B cell (primary cell): ENCODE data around the gene NCAM1. TPM values are rescaled to one million over a fixed set of nuclear protein-coding genes. Genes with fewer than 3 reads are reported as not detected.

Source experiments
- ATAC-seq: fragments of 200-7000 bp; cut with Tn5 transposase; one replicate; pipeline ENCODE4 v1.10.0; 2021; ENCODE audit warnings: low read depth, mild to moderate bottlenecking, moderate number of reproducible peaks, moderate library complexity
- CTCF ChIA-PET: fragments of 350-600 bp; sonication (Branson Sonifier 250); formaldehyde crosslinking; loops from one replicate; lab custom pipeline; 2021; ENCODE audit warnings: antibody characterized with exemption, inconsistent platforms; lab: Charles Lee
- POLR2A ChIA-PET: fragments of 350-600 bp; sonication (Branson Sonifier 250); formaldehyde crosslinking; loops from one replicate; lab custom pipeline; 2021; ENCODE audit warnings: antibody characterized with exemption; lab: Charles Lee
- DNase-seq: peaks from one replicate; pipeline ENCODE4 v3.0.0; 2013
- H2AFZ ChIP-seq: 2 replicates; pipeline ENCODE4 v1.6.1; 2012; ENCODE audit warnings: mild to moderate bottlenecking, low read depth, low read length; ENCODE audit not compliant: insufficient read depth, poor library complexity, severe bottlenecking
- H3K27ac ChIP-seq, 2 donors: 1 replicate in 1 of 2; 2 replicates in 1 of 2; pipeline ENCODE4 v1.5.1; 2012 to 2013; ENCODE audit warnings: low read length in 2 of 2, mild to moderate bottlenecking in 2 of 2, moderate library complexity in 1 of 2
- H3K27me3 ChIP-seq, 4 experiments: fragments of 200-600 bp in 1 of 4; sonication (generic) in 1 of 4; replicated peaks in 1 of 4; 1 replicate in 2 of 4; 2 replicates in 2 of 4; pipeline versions ENCODE4 v1.6.1 to v1.7.0; 2013 to 2016; ENCODE audit warnings: low read length in 3 of 4, mild to moderate bottlenecking in 2 of 4, mixed read lengths in 1 of 4, moderate library complexity in 1 of 4; ENCODE audit not compliant: insufficient read depth in 4 of 4, control insufficient read depth in 3 of 4; ENCODE audit errors: control extremely low read depth in 1 of 4
- H3K36me3 ChIP-seq, 2 experiments: replicated peaks in 1 of 2; 1 replicate in 1 of 2; 2 replicates in 1 of 2; pipeline versions ENCODE4 v1.6.1 to v1.7.1; 2013; ENCODE audit warnings: low read length in 1 of 2; ENCODE audit not compliant: insufficient read depth in 2 of 2, control insufficient read depth in 1 of 2; ENCODE audit errors: control extremely low read depth in 1 of 2, extremely low read depth in 1 of 2
- H3K4me1 ChIP-seq, 2 donors: fragments of 200-600 bp in 1 of 2; sonication (generic) in 1 of 2; 1 replicate in 1 of 2; 2 replicates in 1 of 2; pipeline versions ENCODE4 v1.5.1 to v1.6.1; 2013 to 2017; ENCODE audit warnings: low read length in 2 of 2; ENCODE audit not compliant: control insufficient read depth in 2 of 2, insufficient read depth in 2 of 2
- H3K4me2 ChIP-seq: replicated peaks from 2 replicates; pipeline ENCODE3; 2012; ENCODE audit warnings: mild to moderate bottlenecking, low read depth, low read length; ENCODE audit not compliant: poor library complexity, severe bottlenecking
- H3K4me3 ChIP-seq, 5 experiments: fragments of 200-600 bp in 1 of 5; sonication (generic) in 1 of 5; 1 replicate in 3 of 5; 2 replicates in 2 of 5; pipeline versions ENCODE4 v1.5.1 to v1.7.0; 2011 to 2016; ENCODE audit warnings: low read length in 4 of 5, mild to moderate bottlenecking in 4 of 5, low read depth in 2 of 5, control low read depth in 1 of 5, moderate library complexity in 1 of 5; ENCODE audit not compliant: insufficient read depth in 1 of 5; ENCODE audit errors: control extremely low read depth in 1 of 5, extremely low read depth in 1 of 5
- H3K79me2 ChIP-seq: fragments of 200-600 bp; sonication (generic); one replicate; pipeline ENCODE4 v1.6.0; 2016; ENCODE audit warnings: low read length; ENCODE audit not compliant: control insufficient read depth, insufficient read depth
- H3K9ac ChIP-seq: fragments of 200-600 bp; sonication (generic); 2 replicates; pipeline ENCODE4 v1.6.1; 2017; ENCODE audit warnings: mild to moderate bottlenecking, low read length, moderate library complexity
- H3K9me3 ChIP-seq, 3 donors: one replicate each; pipeline versions ENCODE4 v1.6.1 to v1.7.1; 2013; ENCODE audit warnings: low read length in 2 of 3; ENCODE audit not compliant: control insufficient read depth in 2 of 3, insufficient read depth in 1 of 3; ENCODE audit errors: control extremely low read depth in 1 of 3
- H4K20me1 ChIP-seq: 2 replicates; pipeline ENCODE4 v1.6.0; 2012; ENCODE audit warnings: mild to moderate bottlenecking, low read length; ENCODE audit not compliant: insufficient read depth, control insufficient read depth, poor library complexity, severe bottlenecking
- H3K27ac Mint-ChIP-seq: one replicate; pipeline ENCODE4 v1.8.0; 2021; ENCODE audit warnings: mixed read lengths
- H3K27me3 Mint-ChIP-seq: one replicate; pipeline ENCODE4 v1.8.0; 2021; ENCODE audit warnings: mixed read lengths
- H3K4me1 Mint-ChIP-seq: one replicate; pipeline ENCODE4 v1.8.0; 2021; ENCODE audit warnings: mixed read lengths
- H3K4me3 Mint-ChIP-seq: one replicate; pipeline ENCODE4 v1.8.0; 2021; ENCODE audit warnings: mixed read lengths
- H3K9me3 Mint-ChIP-seq: one replicate; pipeline ENCODE4 v1.8.0; 2022; ENCODE audit warnings: mixed read lengths; ENCODE audit not compliant: insufficient read depth
- CTCF ChIP-seq: fragments of 200-600 bp; IDR thresholded peaks from one replicate; pipeline ENCODE4 v1.8.0; 2022; ENCODE audit warnings: antibody characterized with exemption, mild to moderate bottlenecking
- EZH2 ChIP-seq: IDR thresholded peaks from 2 replicates; pipeline ENCODE4 v1.6.1; 2012; ENCODE audit warnings: borderline replicate concordance, low read depth, mild to moderate bottlenecking, moderate library complexity, low read length; ENCODE audit not compliant: insufficient read depth, poor library complexity, severe bottlenecking
- WGBS: methylation state at CpG from one replicate; pipeline ENCODE4 v1.1.5; 2013; ENCODE audit warnings: missing lambda C conversion rate; ENCODE audit not compliant: insufficient coverage; 5-methylcytosine and 5-hydroxymethylcytosine counted together
- intact Hi-C: fragments of 100-400 bp; cut with micrococcal nuclease; formaldehyde crosslinking; loops from one replicate; pipeline ENCODE4 v1.10.0; 2022
- polyA plus RNA-seq: library from polyadenylated mRNA; depleted of rRNA; stranded (reverse); fragments of >200 nt; gene quantifications from 2 replicates; pipeline ENCODE4 v1.2.3, GENCODE V29; 2012
- total RNA-seq, 2 donors: library from RNA; stranded (reverse); fragments of 120-200 nt in 1 of 2; gene quantifications; 1 replicate in 1 of 2; 2 replicates in 1 of 2; pipeline versions ENCODE4 v1.2.3 to v1.2.4, GENCODE V29; 2013 to 2022

NCAM1 gene
- total and polyA plus RNA-seq, 2 donors (not counting 1 experiment from before 2014, with no cell fraction given) = 0.37 TPM; not detected in 1

- Mint-ChIP-seq H3K4me1 (no peaks in the 10 kb centered on the region), H3K27ac (no peak overlapping the region), H3K27me3 (no peaks in the 10 kb centered on the region), H3K9me3 (no peaks in the 10 kb centered on the region), H3K4me3 (no peak overlapping the region)
- intact Hi-C loops = no loop called here
- no peaks in the 10 kb centered on the region for H3K4me1 ChIP-seq
- CTCF ChIA-PET = no interaction called here
- H3K4me2 ChIP-seq = no peak overlapping the region
- no peak for ATAC-seq
- H3K9ac ChIP-seq = no peak overlapping the region
- H2AFZ ChIP-seq = no peak overlapping the region
- no peaks in the 10 kb centered on the region for H3K9me3 ChIP-seq
- H3K36me3 ChIP-seq = no peaks in the 10 kb centered on the region
- POLR2A ChIA-PET = no interaction called here
- H3K27me3 ChIP-seq = peaks cover 0 to 3% (median 0%) of the 10 kb centered on the region in 4 experiments
- whole genome bisulfite sequencing = 57% methylated on average over 1 of the region's 1 CpG
- H3K4me3 ChIP-seq = no peak overlapping the region
- no peaks in the 10 kb centered on the region for H4K20me1 ChIP-seq
- no peak overlapping the region for H3K27ac ChIP-seq
- H3K79me2 ChIP-seq = no peaks in the 10 kb centered on the region
- no peak for DNase-seq
- TF ChIP-seq EZH2 (no peak), CTCF (no peak)
Measured at GRCh38 chr11:113148652-113149051, 187.4 kb downstream of the NCAM1 start.

GRCh38 chr11:113151521-113151920, 190.3 kb downstream of the NCAM1 start:
- CTCF ChIA-PET = no interaction called here
- Histone ChIP-seq H3K27me3 (no peaks in the 10 kb centered on the region), H4K20me1 (no peaks in the 10 kb centered on the region), H3K4me3 (no peak overlapping the region), H2AFZ (no peak overlapping the region), H3K4me1 (no peaks in the 10 kb centered on the region), H3K4me2 (no peak overlapping the region), H3K27ac (no peak overlapping the region), H3K9me3 (no peaks in the 10 kb centered on the region), H3K36me3 (no peaks in the 10 kb centered on the region), H3K79me2 (no peaks in the 10 kb centered on the region), H3K9ac (no peak overlapping the region)
- DNase-seq (no peak), ATAC-seq (no peak)
- POLR2A ChIA-PET = no interaction called here
- intact Hi-C loops = no loop called here
- no peak overlapping the region for H3K27ac Mint-ChIP-seq
- H3K4me3 Mint-ChIP-seq = no peak overlapping the region
- WGBS = 100% methylated on average over 3 of the region's 4 CpGs
- no peaks in the 10 kb centered on the region for H3K9me3 Mint-ChIP-seq
- no peaks in the 10 kb centered on the region for H3K4me1 Mint-ChIP-seq
- no peaks in the 10 kb centered on the region for H3K27me3 Mint-ChIP-seq
- no peak for TF ChIP-seq CTCF
- TF ChIP-seq EZH2 = no peak
